ENCODE results near the gene FAM20C. TPM values are rescaled to one million over a fixed set of nuclear protein-coding genes. Genes with fewer than 3 reads are reported as not detected.
A peak's percentile ranks its signal among the peaks of the same experiment; 100 is the strongest.

Gene FAM20C
- total RNA-seq, 1 experiment from 2014 or later: 87.9 TPM

GRCh38 chr7:190196-190595 lies 2.2 kb upstream of the FAM20C start:
- Histone ChIP-seq H3F3A (ENCODE audit: low read length, unreplicated experiment) (no peaks in the 10 kb centered on the region), H3K27me3 (ENCODE audit: low read length) (no peaks in the 10 kb centered on the region), H3K79me2 (ENCODE audit: low read length) (peaks cover 19% of the 10 kb centered on the region), H3K36me3 (ENCODE audit: low read depth, low read length) (no peaks in the 10 kb centered on the region), H3K4me1 (ENCODE audit: insufficient read depth, low read length) (peaks cover 15% of the 10 kb centered on the region), H4K20me1 (ENCODE audit: low read length) (peaks cover 17% of the 10 kb centered on the region), H3K9me2 (replicated peaks; ENCODE audit: low read length) (no peaks in the 10 kb centered on the region), H3K4me2 (ENCODE audit: low read length) (no peak overlapping the region), H2AFZ (ENCODE audit: low read length) (no peak overlapping the region), H3K9me3 (ENCODE audit: low read length) (no peaks in the 10 kb centered on the region), H3K9ac (ENCODE audit: low read length) (no peak overlapping the region), H3K27ac (ENCODE audit: low read length) (no peak overlapping the region), H3K4me3 (ENCODE audit: low read length) (no peak overlapping the region)
- ChIA-PET CTCF (no interaction called here), POLR2A (ENCODE audit: unreplicated experiment) (no interaction called here)
- ATAC-seq (no peak), DNase-seq (no peak)
- no TSS peak for BruUV-seq (replicated peaks)
- intact Hi-C loops (cut with micrococcal nuclease): no loop called here
- TF ChIP-seq EZH2 (IDR thresholded peaks at IDR 0.05; ENCODE audit: low read length, unreplicated experiment) (no peak), EZH2phosphoT487 (IDR thresholded peaks at IDR 0.05; ENCODE audit: borderline replicate concordance, low read length) (no peak)
- TF ChIP-seq, protein P1, sequence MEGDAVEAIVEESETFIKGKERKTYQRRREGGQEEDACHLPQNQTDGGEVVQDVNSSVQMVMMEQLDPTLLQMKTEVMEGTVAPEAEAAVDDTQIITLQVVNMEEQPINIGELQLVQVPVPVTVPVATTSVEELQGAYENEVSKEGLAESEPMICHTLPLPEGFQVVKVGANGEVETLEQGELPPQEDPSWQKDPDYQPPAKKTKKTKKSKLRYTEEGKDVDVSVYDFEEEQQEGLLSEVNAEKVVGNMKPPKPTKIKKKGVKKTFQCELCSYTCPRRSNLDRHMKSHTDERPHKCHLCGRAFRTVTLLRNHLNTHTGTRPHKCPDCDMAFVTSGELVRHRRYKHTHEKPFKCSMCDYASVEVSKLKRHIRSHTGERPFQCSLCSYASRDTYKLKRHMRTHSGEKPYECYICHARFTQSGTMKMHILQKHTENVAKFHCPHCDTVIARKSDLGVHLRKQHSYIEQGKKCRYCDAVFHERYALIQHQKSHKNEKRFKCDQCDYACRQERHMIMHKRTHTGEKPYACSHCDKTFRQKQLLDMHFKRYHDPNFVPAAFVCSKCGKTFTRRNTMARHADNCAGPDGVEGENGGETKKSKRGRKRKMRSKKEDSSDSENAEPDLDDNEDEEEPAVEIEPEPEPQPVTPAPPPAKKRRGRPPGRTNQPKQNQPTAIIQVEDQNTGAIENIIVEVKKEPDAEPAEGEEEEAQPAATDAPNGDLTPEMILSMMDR (conservative IDR thresholded peaks at IDR 0.05; ENCODE audit: low read depth, low read length): no peak

DNA sequence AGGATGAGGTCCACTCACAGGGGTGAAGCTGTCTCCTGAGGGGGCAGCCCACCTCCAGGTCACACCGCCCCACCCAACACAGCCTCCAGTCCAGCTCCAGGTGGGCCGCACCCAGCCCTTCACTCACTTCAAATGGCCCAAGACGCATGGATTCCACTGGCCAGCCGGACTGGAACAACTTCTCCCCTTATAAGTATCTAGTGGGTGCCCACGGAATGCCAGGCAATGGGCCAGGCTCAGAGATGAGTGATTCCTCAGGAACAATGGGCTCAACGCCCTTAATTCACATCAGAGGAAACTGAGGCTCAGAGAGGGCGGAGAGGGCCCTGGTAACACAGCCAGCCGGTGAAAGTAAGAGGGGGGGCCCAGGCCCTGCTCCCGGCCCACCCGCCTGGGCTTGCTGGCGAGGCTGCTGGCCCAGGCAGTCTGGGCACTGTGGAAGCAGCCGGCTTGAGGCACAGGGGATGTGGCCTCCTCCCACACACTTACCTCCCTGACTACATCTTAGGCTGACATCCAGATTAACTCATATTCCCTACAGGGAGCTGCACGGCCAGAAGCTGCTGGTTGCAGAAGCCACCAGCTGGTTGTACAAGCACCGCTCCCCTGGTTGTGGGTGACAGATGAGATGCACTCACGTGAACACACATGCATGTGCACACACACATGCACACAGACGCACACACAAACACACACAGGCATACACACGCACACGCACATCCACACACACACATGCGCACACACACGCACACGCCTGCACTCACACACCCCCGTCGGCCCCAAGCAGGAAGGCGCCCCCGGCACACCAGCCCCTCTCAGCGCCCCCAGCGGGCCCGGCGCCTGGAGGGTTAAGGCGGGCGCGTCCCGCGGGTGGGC lies 1.0 kb upstream of the FAM20C start:
- Histone ChIP-seq H3K27me3 (ENCODE audit: low read length) (no peaks in the 10 kb centered on the region), H3K4me1 (ENCODE audit: insufficient read depth, low read length) (peaks cover 16% of the 10 kb centered on the region), H3F3A (ENCODE audit: low read length, unreplicated experiment) (no peaks in the 10 kb centered on the region), H3K9ac (ENCODE audit: low read length) (no peak overlapping the region), H4K20me1 (ENCODE audit: low read length) (peaks cover 25% of the 10 kb centered on the region), H3K79me2 (ENCODE audit: low read length) (peaks cover 31% of the 10 kb centered on the region), H3K4me2 (ENCODE audit: low read length) (peak overlapping the region; percentile 86), H3K36me3 (ENCODE audit: low read depth, low read length) (peaks cover 5% of the 10 kb centered on the region), H3K4me3 (ENCODE audit: low read length) (peak overlapping the region; percentile 68), H3K27ac (ENCODE audit: low read length) (no peak overlapping the region), H3K9me2 (replicated peaks; ENCODE audit: low read length) (no peaks in the 10 kb centered on the region), H3K9me3 (ENCODE audit: low read length) (no peaks in the 10 kb centered on the region), H2AFZ (ENCODE audit: low read length) (peak overlapping the region; percentile 50; the same call in 1 of the 2 replicates)
- peak; percentile 29 for ATAC-seq
- peak; percentile 53 for DNase-seq
- ChIA-PET CTCF (no interaction called here), POLR2A (ENCODE audit: unreplicated experiment) (no interaction called here)
- TF ChIP-seq EZH2phosphoT487 (IDR thresholded peaks at IDR 0.05; ENCODE audit: borderline replicate concordance, low read length): no peak
- TF ChIP-seq, protein P1 (conservative IDR thresholded peaks at IDR 0.05; ENCODE audit: low read depth, low read length): no peak
- no peak for TF ChIP-seq EZH2 (IDR thresholded peaks at IDR 0.05; ENCODE audit: low read length, unreplicated experiment)
- intact Hi-C loops (cut with micrococcal nuclease): no loop called here
- TSS peak; percentile 56 for BruUV-seq (replicated peaks)

All from PC-3 (cell line).